Heart right ventricle (tissue), 16 donors: Measurements from ENCODE around the gene OCA2. TPM values are rescaled to one million over a fixed set of nuclear protein-coding genes. Genes with fewer than 3 reads are reported as not detected.

ENCODE experiments used
- ATAC-seq, 8 donors: fragments of 200-7000 bp; cut with Tn5 transposase; one replicate each; pipeline ENCODE4 v1.9.1; 2020; ENCODE audit warnings: mild to moderate bottlenecking in 8 of 8, moderate library complexity in 8 of 8, moderate number of reproducible peaks in 1 of 8
- DNase-seq, 2 donors: peaks; one replicate each; pipeline ENCODE4 v3.0.0-alpha.2; 2020
- H3K27ac ChIP-seq, 10 donors: fragments of 200-600 bp; sonication (generic) in 2 of 10; one replicate each; pipeline versions ENCODE4 v1.5.0 to v1.8.0; 2020 to 2022; ENCODE audit warnings: mild to moderate bottlenecking in 3 of 10
- H3K27me3 ChIP-seq, 7 donors: fragments of 200-600 bp; one replicate each; pipeline ENCODE4 v1.8.0; 2021 to 2022; ENCODE audit warnings: mild to moderate bottlenecking in 2 of 7
- H3K36me3 ChIP-seq, 9 donors: fragments of 200-600 bp; sonication (generic) in 1 of 9; one replicate each; pipeline versions ENCODE4 v1.5.0 to v1.8.0; 2020 to 2022; ENCODE audit warnings: mild to moderate bottlenecking in 2 of 9
- H3K4me1 ChIP-seq, 9 donors: fragments of 200-600 bp; sonication (generic) in 1 of 9; one replicate each; pipeline versions ENCODE4 v1.5.0 to v1.8.0; 2020 to 2022; ENCODE audit warnings: mild to moderate bottlenecking in 4 of 9
- H3K4me3 ChIP-seq, 10 donors: fragments of 200-600 bp; sonication (generic) in 2 of 10; one replicate each; pipeline versions ENCODE4 v1.5.0 to v1.8.0; 2020 to 2022; ENCODE audit warnings: mild to moderate bottlenecking in 7 of 10, moderate library complexity in 2 of 10
- H3K9me3 ChIP-seq, 11 donors: fragments of 200-600 bp in 10 of 11; sonication (generic) in 2 of 11; one replicate each; pipeline versions ENCODE4 v1.5.0 to v1.8.0; 2013 to 2022; ENCODE audit warnings: mild to moderate bottlenecking in 2 of 11, control low read depth in 1 of 11, moderate library complexity in 1 of 11
- CTCF ChIP-seq, 9 donors: fragments of 200-600 bp; sonication (generic) in 2 of 9; IDR thresholded peaks; one replicate each; pipeline versions ENCODE4 v1.5.0 to v1.8.0; 2021 to 2022; ENCODE audit warnings: antibody characterized with exemption in 9 of 9, mild to moderate bottlenecking in 5 of 9, moderate library complexity in 1 of 9
- WGBS, 2 donors: extraction: QIAGEN DNeasy Blood & Tissue Kit; methylation state at CpG; one replicate each; pipeline ENCODE4 v1.1.7; 2013; ENCODE audit warnings: inconsistent platforms in 1 of 2; 5-methylcytosine and 5-hydroxymethylcytosine counted together
- intact Hi-C, 10 donors: fragments of 100-400 bp; cut with DNase I; formaldehyde crosslinking; loops; one replicate each; pipeline versions ENCODE4 v1.11.1 to v1.14.2; 2022
- polyA plus RNA-seq, 2 donors: library from polyadenylated mRNA; stranded (reverse); fragments of 200-250 nt; gene quantifications; one replicate each; pipeline ENCODE4 v1.2.3, GENCODE V29; 2013
- total RNA-seq, 10 donors: library from RNA; stranded (reverse); fragmentation: NEBNext Ultra II Directional in 3 of 10; extraction: Animal tissue kit (Norgen Biotek cat#: 25700) in 3 of 10; gene quantifications; one replicate each; pipeline versions ENCODE4 v1.2.1 to v1.2.4, GENCODE V29; 2021 to 2023
- donor health status: Arrhythmogenic right ventricular cardiomyopathy.
- donor health status: ischemic (EF 13 %, LVEDD 7.1; RV severe dilation, severe dysfunction).
- donor health status: healthy with polysubstance abuse.
- donor health status: DM: no; HTN: yes; CAD: no.
- donor health status: DM: no; HTN: no; CAD: no.
- donor health status: ischemic (EF 25% LVEDD 6.9; RV normal size, moderate dysfunction).
- donor health status: ischemic (EF 25% LVEDD 5.7; RV mildly dilated, moderate dysfunction).
- donor health status: healthy.
- donor health status: DM: yes; HTN: yes; CAD: no.
- donor health status: Ischemic cardiomyopathy.
- donor health status: ischemic (EF 35%, LVEDD 5.7; RV mildly dilated, moderate dysfunction).
- donor health status: nonischemic (EF 11% LVEDD 7.7; RV severe dilation, severe dysfunction).
- donor health status: DM: yes; HTN: yes; CAD: no.
- donor health status: PGD.
- donor health status: ischemic (EF 29% LVEDD 5.4; RV normal size, mild dysfunction).
- donor health status: nonischemic (EF 23%, LVEDD 6.1; RV moderate dilation, normal function).

The OCA2 gene
- total and polyA plus RNA-seq, 12 donors, result 0.04 to 0.32 (median 0.17) TPM; not detected in 6

GRCh38 chr15:27776501-27776900 is 322.6 kb downstream of the OCA2 start:
- no peak overlapping the region for H3K4me3 ChIP-seq
- H3K9me3 ChIP-seq, result peaks cover 0 to 19% (median 0%) of the 10 kb centered on the region in 11 donors
- intact Hi-C loops, result no loop called here
- 90 to 93% methylated on average over 15 of the region's 15 CpGs for WGBS, 2 donors
- no peaks in the 10 kb centered on the region for H3K4me1 ChIP-seq
- no peaks in the 10 kb centered on the region for H3K36me3 ChIP-seq
- ATAC-seq (no peak), DNase-seq (no peak)
- H3K27ac ChIP-seq, result no peak overlapping the region
- no peak for TF ChIP-seq CTCF (IDR thresholded peaks at IDR 0.05)
- no peaks in the 10 kb centered on the region for H3K27me3 ChIP-seq

GRCh38 chr15:27774638-27775037 is 324.5 kb downstream of the OCA2 start:
- intact Hi-C loops, result no loop called here
- Histone ChIP-seq H3K27ac (no peak overlapping the region), H3K4me1 (no peaks in the 10 kb centered on the region), H3K27me3 (no peaks in the 10 kb centered on the region), H3K36me3 (no peaks in the 10 kb centered on the region), H3K9me3 (peaks cover 0 to 30% (median 0%) of the 10 kb centered on the region in 11 donors), H3K4me3 (no peak overlapping the region)
- TF ChIP-seq CTCF (IDR thresholded peaks at IDR 0.05), result no peak
- no peak for DNase-seq
- ATAC-seq, result no peak
- 87 to 89% methylated on average over 9 of the region's 9 CpGs for WGBS, 2 donors

- Histone ChIP-seq H3K4me1 (no peaks in the 10 kb centered on the region), H3K9me3 (peaks cover 0 to 29% (median 0%) of the 10 kb centered on the region in 11 donors)
These were observed 324.9 kb downstream of the OCA2 start for GRCh38 chr15:27774191-27774590.

GRCh38 chr15:27771892-27772291 is 327.2 kb downstream of the OCA2 start:
- Histone ChIP-seq H3K9me3 (peaks cover 0 to 46% (median 0%) of the 10 kb centered on the region in 11 donors), H3K4me3 (no peak overlapping the region), H3K36me3 (no peaks in the 10 kb centered on the region), H3K4me1 (no peaks in the 10 kb centered on the region), H3K27ac (no peak overlapping the region), H3K27me3 (no peaks in the 10 kb centered on the region)
- 93 to 94% methylated on average over 7 of the region's 7 CpGs for WGBS, 2 donors
- DNase-seq (no peak), ATAC-seq (no peak)
- intact Hi-C loops, result no loop called here
- TF ChIP-seq CTCF (IDR thresholded peaks at IDR 0.05), result no peak

More at GRCh38 chr15:27774191-27774590, 324.9 kb downstream of the OCA2 start:
- 92 to 93% methylated on average over 6 of the region's 6 CpGs for WGBS, 2 donors
- no peaks in the 10 kb centered on the region for H3K27me3 ChIP-seq
- no peak for DNase-seq
- no peak for ATAC-seq
- intact Hi-C loops, result no loop called here
- no peak for TF ChIP-seq CTCF (IDR thresholded peaks at IDR 0.05)
- no peaks in the 10 kb centered on the region for H3K36me3 ChIP-seq
- no peak overlapping the region for H3K4me3 ChIP-seq
- no peak overlapping the region for H3K27ac ChIP-seq
